Activated naive CD8-positive, alpha-beta T cell (primary cell): Measurements from ENCODE around the gene CDSN.
"Not testable (repeated sequence)": the region's sequence is repeated elsewhere in the genome, so short reads cannot be mapped to it uniquely, and the experiment has no call there.

Source experiments
- H3K27ac Mint-ChIP-seq: one replicate; pipeline ENCODE4 v1.8.0; 2021; ENCODE audit warnings: mixed read lengths
- H3K27me3 Mint-ChIP-seq: one replicate; pipeline ENCODE4 v1.8.0; 2021; ENCODE audit warnings: mixed read lengths
- H3K36me3 Mint-ChIP-seq: one replicate; pipeline ENCODE4 v1.8.0; 2021; ENCODE audit warnings: mixed read lengths
- H3K4me1 Mint-ChIP-seq: one replicate; pipeline ENCODE4 v1.8.0; 2021; ENCODE audit warnings: low read depth, mixed read lengths
- H3K4me3 Mint-ChIP-seq: one replicate; pipeline ENCODE4 v1.8.0; 2021; ENCODE audit warnings: mild to moderate bottlenecking, mixed read lengths
- H3K9me3 Mint-ChIP-seq: one replicate; pipeline ENCODE4 v1.8.0; 2021; ENCODE audit warnings: low read depth, mixed read lengths

CDSN gene

GRCh38 chr6:31091680-31092079, 28.6 kb downstream of the CDSN start:
- no peaks in the 10 kb centered on the region for H3K9me3 Mint-ChIP-seq
- no peaks in the 10 kb centered on the region for H3K27me3 Mint-ChIP-seq
- H3K36me3 Mint-ChIP-seq, result no peaks in the 10 kb centered on the region
- no peak overlapping the region for H3K4me3 Mint-ChIP-seq
- H3K27ac Mint-ChIP-seq, result no peak overlapping the region
- peaks cover 41% of the 10 kb centered on the region for H3K4me1 Mint-ChIP-seq

DNA sequence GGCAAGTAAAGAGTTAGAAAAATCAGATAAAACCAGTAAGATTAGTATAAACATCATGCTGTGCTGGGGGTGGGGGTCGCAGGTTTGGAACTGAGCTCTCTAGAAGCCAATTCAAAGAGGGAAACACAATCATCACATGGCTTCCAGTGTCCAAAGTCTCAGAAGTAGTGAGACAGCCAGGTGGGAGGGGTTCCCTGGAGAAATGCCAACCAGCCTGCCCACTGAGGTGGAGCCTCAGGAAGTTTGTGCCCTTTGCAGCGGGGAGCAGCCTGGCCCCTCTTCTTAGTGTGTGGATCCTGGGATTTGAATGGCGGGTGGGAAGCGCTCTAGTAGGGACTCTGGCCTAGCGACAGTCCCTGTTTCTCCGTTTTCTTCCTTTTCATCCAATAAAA, 29.3 kb downstream of the CDSN start:
- Mint-ChIP-seq H3K36me3 (no peaks in the 10 kb centered on the region), H3K4me1 (peaks cover 35% of the 10 kb centered on the region), H3K4me3 (no peak overlapping the region), H3K27me3 (no peaks in the 10 kb centered on the region), H3K27ac (no peak overlapping the region), H3K9me3 (no peaks in the 10 kb centered on the region)

- Mint-ChIP-seq H3K36me3 (no peaks in the 10 kb centered on the region), H3K27me3 (no peaks in the 10 kb centered on the region), H3K4me3 (no peak overlapping the region), H3K9me3 (no peaks in the 10 kb centered on the region), H3K27ac (no peak overlapping the region), H3K4me1 (peaks cover 30% of the 10 kb centered on the region)
These were observed 29.8 kb downstream of the CDSN start for GRCh38 chr6:31090275-31090972.

DNA sequence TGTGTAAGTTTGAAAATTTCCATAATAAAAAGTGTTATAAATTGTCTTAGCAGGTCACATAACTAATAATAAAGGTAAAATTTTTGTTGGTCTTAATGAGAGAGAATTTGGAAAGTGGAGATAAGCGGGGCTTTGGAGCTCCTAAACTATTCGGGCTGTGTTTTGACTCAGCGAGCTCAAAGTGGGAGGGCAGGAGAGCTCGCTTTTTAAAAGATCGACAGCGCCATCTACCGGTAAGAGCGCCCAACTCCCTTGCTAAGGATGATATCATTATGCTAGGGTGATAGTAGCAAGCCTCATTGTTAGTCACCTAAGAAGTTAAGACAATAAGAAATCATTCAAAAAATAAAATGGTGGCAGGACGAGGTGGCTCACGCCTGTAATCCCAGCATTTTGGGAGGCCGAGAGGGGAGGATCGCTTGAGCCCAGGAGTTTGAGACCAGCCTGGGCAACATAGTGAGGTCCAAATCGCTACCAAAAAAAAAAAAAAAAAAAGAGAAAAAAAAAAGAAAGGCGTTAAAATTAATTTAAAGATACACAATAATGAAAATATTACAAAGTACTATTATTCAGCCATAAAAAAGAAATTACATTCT, 32.7 kb downstream of the CDSN start:
- Mint-ChIP-seq H3K36me3 (no peaks in the 10 kb centered on the region), H3K9me3 (no peaks in the 10 kb centered on the region), H3K27ac (no peak overlapping the region), H3K27me3 (no peaks in the 10 kb centered on the region), H3K4me3 (no peak overlapping the region), H3K4me1 (peaks cover 15% of the 10 kb centered on the region)

- H3K4me3 Mint-ChIP-seq, result no peak overlapping the region
- H3K4me1 Mint-ChIP-seq, result peaks cover 12% of the 10 kb centered on the region
- H3K9me3 Mint-ChIP-seq, result no peaks in the 10 kb centered on the region
- H3K27me3 Mint-ChIP-seq, result no peaks in the 10 kb centered on the region
- H3K27ac Mint-ChIP-seq, result no peak overlapping the region
- H3K36me3 Mint-ChIP-seq, result no peaks in the 10 kb centered on the region
These were observed 33.3 kb downstream of the CDSN start for GRCh38 chr6:31086788-31087440.

- H3K4me3 Mint-ChIP-seq, result no peak overlapping the region
- no peak overlapping the region for H3K27ac Mint-ChIP-seq
- no peaks in the 10 kb centered on the region for H3K36me3 Mint-ChIP-seq
- peaks cover 21% of the 10 kb centered on the region for H3K4me1 Mint-ChIP-seq
- no peaks in the 10 kb centered on the region for H3K9me3 Mint-ChIP-seq
- no peaks in the 10 kb centered on the region for H3K27me3 Mint-ChIP-seq
These were observed 36.4 kb downstream of the CDSN start for GRCh38 chr6:31083742-31084354.

DNA sequence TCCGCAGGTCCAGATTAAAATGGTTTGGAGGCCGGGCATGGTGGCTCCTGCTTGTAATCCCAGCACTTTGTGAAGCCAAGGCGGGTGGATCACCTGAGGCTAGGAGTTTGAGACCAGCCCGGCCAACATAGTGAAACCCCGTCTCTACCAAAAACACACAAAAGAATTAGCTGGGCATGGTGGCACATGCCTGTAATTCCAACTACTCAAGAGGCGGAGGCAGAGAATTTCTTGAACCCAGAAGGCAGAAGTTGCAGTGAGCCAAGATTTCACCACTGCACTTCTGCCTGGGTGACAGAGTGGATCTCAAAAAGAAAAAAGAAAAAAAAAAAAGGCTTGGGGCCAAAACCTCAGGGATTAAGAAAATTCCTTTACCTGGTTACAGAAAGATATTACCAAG, 38.4 kb downstream of the CDSN start:
- no peaks in the 10 kb centered on the region for H3K9me3 Mint-ChIP-seq
- no peaks in the 10 kb centered on the region for H3K27me3 Mint-ChIP-seq
- peaks cover 13% of the 10 kb centered on the region for H3K4me1 Mint-ChIP-seq
- H3K4me3 Mint-ChIP-seq, result no peak overlapping the region
- H3K27ac Mint-ChIP-seq, result no peak overlapping the region
- H3K36me3 Mint-ChIP-seq, result no peaks in the 10 kb centered on the region

DNA sequence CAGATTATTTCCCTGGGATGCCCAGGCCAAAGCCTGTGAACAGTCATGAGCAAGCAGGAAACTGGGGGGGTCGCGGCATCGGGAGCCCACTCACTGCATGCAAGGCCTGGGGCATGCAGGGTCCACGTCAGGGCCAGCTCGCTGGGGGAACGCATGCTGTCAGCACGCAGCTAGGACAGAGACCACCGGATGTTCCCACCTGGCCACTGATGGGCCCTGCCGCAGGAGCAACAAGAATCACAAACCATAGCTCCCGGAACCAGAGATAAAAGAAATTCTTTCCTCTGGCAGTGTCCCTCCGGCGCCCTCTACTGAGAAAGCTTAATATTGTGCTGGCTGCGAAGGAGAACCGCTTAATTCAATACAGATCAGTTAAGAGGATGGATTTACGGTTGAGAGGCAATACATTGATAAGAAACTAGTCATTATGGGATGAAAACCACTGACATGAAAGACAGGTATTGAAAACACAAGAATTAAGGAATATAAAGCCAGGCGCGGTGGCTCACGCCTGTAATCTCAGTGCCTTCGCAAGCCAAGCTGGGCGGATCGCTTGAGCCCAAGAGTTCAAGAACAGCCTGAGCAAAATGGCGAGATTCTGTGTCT, 40.5 kb downstream of the CDSN start:
- Mint-ChIP-seq H3K27me3 (no peaks in the 10 kb centered on the region), H3K9me3 (no peaks in the 10 kb centered on the region), H3K4me3 (peak overlapping the region; percentile 52), H3K36me3 (no peaks in the 10 kb centered on the region), H3K27ac (no peak overlapping the region), H3K4me1 (peaks cover 11% of the 10 kb centered on the region)

DNA sequence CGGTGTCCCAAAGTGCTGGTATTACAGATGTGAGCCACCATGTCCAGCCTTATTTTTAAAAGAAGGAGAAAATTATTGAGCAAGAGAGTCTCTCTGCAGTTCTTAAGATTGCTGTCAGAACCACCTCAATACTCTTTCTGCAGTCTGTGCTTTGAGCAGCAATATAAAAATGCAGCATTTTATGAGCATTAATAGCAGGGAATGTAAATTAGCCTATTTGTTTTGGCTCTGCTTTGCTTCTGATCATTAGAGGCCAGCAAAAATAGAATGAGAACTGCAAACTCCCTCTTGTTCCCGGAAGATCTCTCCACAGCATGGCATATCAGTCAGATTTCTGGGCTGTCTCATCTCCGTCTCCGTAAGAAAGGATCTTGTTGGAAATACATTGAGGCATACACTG, 43.6 kb downstream of the CDSN start:
- Mint-ChIP-seq H3K9me3 (no peaks in the 10 kb centered on the region), H3K4me1 (peaks cover 9% of the 10 kb centered on the region), H3K27ac (no peak overlapping the region), H3K27me3 (no peaks in the 10 kb centered on the region), H3K36me3 (no peaks in the 10 kb centered on the region), H3K4me3 (no peak overlapping the region)

GRCh38 chr6:31075528-31075927, 44.7 kb downstream of the CDSN start:
- Mint-ChIP-seq H3K9me3 (no peaks in the 10 kb centered on the region), H3K27me3 (no peaks in the 10 kb centered on the region), H3K4me3 (no peak overlapping the region), H3K27ac (no peak overlapping the region), H3K4me1 (peaks cover 9% of the 10 kb centered on the region), H3K36me3 (no peaks in the 10 kb centered on the region)

DNA sequence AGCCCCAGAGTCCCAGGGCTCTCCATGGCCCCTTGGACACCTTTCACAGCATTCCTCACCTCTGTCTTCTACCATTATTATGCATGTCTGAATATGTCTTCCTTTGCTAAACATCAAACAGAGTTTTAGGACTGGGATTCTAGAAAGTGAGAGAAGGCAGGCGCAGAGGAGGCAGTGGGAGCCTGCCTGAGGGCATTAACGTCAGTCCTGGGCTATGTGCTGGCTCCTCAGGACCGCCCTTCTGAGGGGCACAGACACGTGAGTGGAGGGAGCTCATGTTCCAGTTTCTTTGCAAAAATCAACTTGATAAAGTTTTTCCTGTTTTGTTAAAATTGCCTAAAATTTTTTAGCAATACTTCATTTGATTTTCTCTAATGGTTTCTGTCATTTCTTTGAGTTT, 45.8 kb downstream of the CDSN start:
- Mint-ChIP-seq H3K36me3 (no peaks in the 10 kb centered on the region), H3K4me1 (peaks cover 2% of the 10 kb centered on the region), H3K27ac (no peak overlapping the region), H3K4me3 (no peak overlapping the region), H3K9me3 (no peaks in the 10 kb centered on the region), H3K27me3 (no peaks in the 10 kb centered on the region)

DNA sequence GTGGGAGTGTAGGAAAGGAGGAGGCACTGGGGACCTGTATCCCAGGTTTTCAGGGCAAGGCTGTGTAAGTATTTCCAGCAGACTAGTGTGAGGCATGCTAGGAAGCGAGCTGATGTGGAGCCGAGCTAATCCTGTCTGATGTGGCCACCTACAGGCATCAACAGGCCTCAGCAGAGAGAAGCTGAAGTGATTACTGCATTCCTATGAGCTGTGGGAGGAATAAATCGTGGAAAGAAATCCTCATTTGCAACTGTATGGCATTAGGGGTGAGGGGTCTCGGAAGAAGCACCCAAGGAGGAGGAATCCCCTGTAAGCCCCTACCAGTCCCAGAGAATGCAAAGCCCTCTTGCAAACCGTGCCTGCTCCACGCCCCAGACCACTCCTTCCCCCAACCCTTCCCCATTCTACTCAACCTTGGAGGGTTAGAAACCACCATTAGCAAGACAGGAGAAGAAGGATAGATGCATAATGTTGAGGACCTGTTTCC, 49.5 kb downstream of the CDSN start:
- Mint-ChIP-seq H3K36me3 (no peaks in the 10 kb centered on the region), H3K27ac (no peak overlapping the region), H3K9me3 (no peaks in the 10 kb centered on the region), H3K4me3 (no peak overlapping the region), H3K4me1 (no peaks in the 10 kb centered on the region), H3K27me3 (no peaks in the 10 kb centered on the region)

DNA sequence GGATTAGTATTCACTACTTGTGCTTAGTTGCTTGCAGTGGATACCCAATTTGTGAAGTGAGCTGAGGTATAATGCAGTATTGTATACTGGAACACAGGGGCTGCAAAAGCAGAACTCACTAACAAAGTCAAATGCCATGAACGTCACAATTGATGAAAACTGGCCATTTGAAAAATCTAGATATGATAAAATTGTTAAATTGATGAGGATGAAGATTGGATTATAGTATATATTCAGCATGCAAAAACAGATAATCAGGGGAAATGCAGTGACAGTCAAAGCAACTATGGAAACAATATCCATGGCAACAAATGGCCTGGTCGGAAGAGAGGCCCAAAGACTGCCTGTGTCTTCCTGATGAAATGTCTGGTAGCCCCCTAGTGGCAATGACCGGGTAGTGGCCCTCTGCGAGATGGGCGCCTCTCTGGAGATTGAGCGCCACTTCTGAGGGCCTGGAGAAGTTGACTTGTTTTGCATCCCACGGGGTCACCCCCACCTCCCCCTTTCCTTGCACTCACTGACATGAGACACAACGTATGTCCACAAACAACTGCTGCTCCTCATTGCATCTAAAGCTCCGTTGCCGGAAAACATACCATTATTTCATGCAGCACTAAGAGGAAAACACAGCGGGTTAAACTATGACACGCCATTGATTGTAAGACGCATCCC, 51.4 kb downstream of the CDSN start:
- no peak overlapping the region for H3K27ac Mint-ChIP-seq
- no peaks in the 10 kb centered on the region for H3K4me1 Mint-ChIP-seq
- no peak overlapping the region for H3K4me3 Mint-ChIP-seq
- H3K27me3 Mint-ChIP-seq, result no peaks in the 10 kb centered on the region
- no peaks in the 10 kb centered on the region for H3K9me3 Mint-ChIP-seq
- no peaks in the 10 kb centered on the region for H3K36me3 Mint-ChIP-seq

- H3K4me3 Mint-ChIP-seq, H3K27me3 Mint-ChIP-seq, H3K9me3 Mint-ChIP-seq, H3K27ac Mint-ChIP-seq, H3K4me1 Mint-ChIP-seq, H3K36me3 Mint-ChIP-seq: not testable (repeated sequence)
These were observed 52.2 kb downstream of the CDSN start for GRCh38 chr6:31067891-31068668.
